NCI-H2107 treated with DMSO at 0.1 percent for 48 hours (cell line): ENCODE results near the gene C3orf18.
A peak's percentile ranks its signal among the peaks of the same experiment; 100 is the strongest.

Source experiments
- DNase-seq: peaks from one replicate; lab custom pipeline; 2025; ENCODE audit not compliant: unreplicated experiment; lab: John Stamatoyannopoulos, UW

C3orf18 gene

DNA sequence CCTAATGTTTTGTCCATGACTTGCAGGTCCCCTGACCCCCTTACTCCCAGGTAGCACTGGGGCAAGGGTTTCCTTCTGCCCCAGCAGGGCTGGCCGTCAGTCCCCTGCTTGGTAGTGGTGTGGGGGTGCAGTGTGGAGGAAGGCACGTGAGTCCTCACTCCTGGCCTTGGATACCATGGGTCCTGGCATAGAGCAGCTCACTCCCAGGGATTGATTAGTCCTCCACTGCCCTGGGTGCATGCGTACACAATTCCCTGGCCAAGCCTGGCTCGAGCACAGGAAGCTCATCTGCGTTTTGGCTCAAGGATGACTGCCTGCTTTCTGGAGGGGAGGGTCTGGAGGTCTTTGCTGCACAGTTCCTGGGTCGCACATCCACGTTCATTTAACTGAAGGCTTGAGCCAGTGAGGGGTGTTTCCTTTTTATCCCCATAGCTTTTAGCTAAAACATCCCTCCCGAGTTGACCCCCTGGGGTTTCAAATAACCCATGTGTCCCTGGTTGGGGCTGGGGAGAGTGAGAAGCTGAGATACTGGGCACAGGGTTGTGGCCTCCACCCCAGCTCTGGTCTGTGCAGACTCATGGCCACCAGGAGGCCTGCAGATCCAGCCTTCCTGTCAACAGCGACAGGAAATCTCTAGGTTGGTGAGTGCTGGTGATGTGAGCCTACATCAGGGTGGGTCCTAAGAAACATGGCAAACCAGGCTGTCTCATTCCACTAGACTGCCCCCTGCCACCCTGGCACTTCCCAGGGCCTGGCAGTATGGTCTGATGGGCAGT, 13.3 kb upstream of the C3orf18 start:
- DNase-seq: no peak

DNA sequence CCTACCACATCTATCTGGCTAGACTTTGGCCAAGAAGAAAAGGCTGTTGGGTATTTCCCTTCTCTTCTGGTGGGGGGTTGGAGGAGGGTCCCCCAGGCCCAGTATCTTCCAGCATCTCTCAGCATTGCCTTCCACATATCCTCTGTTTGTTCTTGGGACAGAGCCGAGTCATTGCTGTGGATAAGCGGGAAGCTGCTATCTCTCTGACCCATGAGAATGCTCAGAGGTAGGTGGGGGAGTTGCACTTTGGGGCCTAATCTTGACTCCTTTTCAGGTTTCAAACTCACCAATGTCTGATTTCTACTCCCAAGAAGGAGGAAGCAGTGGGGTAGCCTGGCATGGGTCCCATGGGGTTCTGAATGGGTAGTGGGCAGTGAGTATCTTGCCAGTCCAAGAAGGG, 9.8 kb upstream of the C3orf18 start:
- DNase-seq: no peak

GRCh38 chr3:50575372-50575771, 7.8 kb upstream of the C3orf18 start:
- no peak for DNase-seq

- DNase-seq: no peak
These were observed 6.9 kb upstream of the C3orf18 start for GRCh38 chr3:50574444-50574831.

DNA sequence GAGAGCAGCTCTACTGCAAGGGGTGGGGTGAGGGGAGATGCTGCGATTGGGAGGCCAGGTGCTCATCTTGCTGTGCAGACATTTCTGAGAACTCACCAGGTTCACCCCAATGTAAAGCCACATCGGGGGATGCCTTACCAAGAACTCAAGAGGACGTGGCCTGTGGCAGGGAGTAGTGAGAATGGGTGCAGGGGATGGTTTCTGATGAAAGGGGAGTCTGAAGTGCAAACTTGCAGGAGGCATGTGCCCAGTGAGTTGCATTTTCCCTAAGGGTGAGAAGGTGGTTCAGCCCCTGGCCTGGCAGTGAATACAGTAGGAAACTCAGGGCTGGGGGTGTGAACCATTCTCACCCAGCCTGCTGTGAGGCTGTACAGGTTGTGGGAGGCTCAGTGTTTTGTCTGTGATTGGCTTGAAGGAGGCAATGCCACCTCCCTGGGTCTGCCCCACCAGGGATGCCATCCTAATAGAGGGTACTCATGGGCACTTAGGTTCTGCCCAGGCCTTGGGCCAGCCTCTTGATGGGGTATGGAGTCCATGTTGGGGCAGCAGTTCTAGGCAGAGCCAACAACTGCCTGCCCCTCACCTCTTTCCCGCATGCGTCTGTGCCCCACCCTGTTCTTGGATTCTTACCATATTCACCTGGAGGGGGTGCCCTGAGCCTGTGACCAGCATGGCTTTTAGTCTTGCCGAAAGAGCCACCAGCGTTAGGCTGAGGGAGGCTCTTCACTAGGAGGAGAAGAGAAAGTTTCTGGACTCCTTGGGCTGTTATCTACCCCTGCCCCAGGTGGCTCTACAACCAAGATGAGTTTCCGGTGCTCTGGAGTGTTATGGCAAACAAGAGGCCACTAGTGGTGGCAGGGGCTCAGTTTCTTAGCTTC, 6.3 kb upstream of the C3orf18 start:
- no peak for DNase-seq

GRCh38 chr3:50572801-50573371, 5.3 kb upstream of the C3orf18 start:
- no peak for DNase-seq

GRCh38 chr3:50572158-50572557, 4.6 kb upstream of the C3orf18 start:
- peak; percentile 3 for DNase-seq

GRCh38 chr3:50571486-50571885, 3.9 kb upstream of the C3orf18 start:
- no peak for DNase-seq

DNA sequence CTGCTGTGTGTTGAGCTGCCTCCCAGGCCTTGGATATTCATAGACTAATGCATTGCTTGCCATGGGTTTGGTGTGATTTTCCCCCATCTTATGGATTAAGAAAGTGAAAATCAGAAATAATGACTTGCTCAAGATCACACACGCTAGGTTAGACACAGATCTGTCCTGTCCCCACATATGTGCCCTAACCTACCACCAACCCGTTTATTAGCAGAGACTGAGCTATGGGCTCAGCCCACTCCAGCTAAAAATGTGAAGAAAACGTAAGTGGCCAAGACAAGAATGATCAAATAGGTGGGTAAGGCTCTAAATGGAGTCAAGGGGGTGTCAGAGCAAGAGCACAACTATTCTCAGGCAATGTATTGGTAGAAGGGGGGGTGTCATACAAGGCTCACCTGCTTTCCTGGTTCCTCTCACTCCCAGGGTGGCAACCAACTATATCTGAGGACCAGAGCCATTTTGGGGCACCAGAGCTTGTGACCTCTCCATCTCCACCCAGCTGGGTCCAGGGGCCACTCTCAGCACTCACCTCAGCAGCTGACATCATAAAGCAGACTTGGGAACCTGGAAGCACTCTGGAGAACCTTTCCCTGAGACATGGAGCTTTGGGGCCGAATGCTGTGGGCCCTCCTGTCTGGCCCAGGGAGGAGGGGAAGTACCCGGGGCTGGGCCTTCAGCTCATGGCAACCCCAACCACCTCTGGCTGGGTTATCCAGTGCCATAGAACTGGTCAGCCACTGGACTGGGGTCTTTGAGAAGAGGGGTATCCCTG, 3.1 kb upstream of the C3orf18 start:
- DNase-seq: no peak

GRCh38 chr3:50568947-50569749, 1.6 kb upstream of the C3orf18 start, which contains the start of gene HEMK1:
Gene HEMK1 (plus strand): TSS chr3:50569522. CDS start chr3:50571105, 1,583 bp downstream.
- peak; percentile 53 for DNase-seq

GRCh38 chr3:50567011-50567385, 549 bp downstream of the C3orf18 start:
- DNase-seq: no peak

- DNase-seq: no peak
These were observed 3.2 kb downstream of the C3orf18 start for GRCh38 chr3:50564321-50564720.

GRCh38 chr3:50563867-50564266, 3.7 kb downstream of the C3orf18 start:
- no peak for DNase-seq

- DNase-seq: no peak
These were observed 4.7 kb downstream of the C3orf18 start for GRCh38 chr3:50562861-50563260.

GRCh38 chr3:50559702-50560101, 7.8 kb downstream of the C3orf18 start:
- DNase-seq: no peak

GRCh38 chr3:50557915-50558314, 9.6 kb downstream of the C3orf18 start:
- peak; percentile 6 for DNase-seq

GRCh38 chr3:50557106-50557505, 10.4 kb downstream of the C3orf18 start:
- no peak for DNase-seq

GRCh38 chr3:50554553-50554952, 13.0 kb downstream of the C3orf18 start:
- DNase-seq: no peak

GRCh38 chr3:50552598-50552997, 14.9 kb downstream of the C3orf18 start:
- DNase-seq: no peak
